Endothelial cell of umbilical vein (primary cell): ENCODE measurements around the gene SEMA7A. TPM values are rescaled to one million over a fixed set of nuclear protein-coding genes. Genes with fewer than 3 reads are reported as not detected.

Experiments
- BruUV-seq: library from RNA; stranded (reverse); fragments of 400-500 nt; replicated peaks from 2 replicates; lab custom pipeline; 2021; lab: Mats Ljungman, UMichigan
- CTCF ChIA-PET: fragments of 300-600, 350-600 bp; sonication (Branson Sonifier 250); formaldehyde crosslinking; loops from one replicate; lab custom pipeline; 2021; ENCODE audit warnings: antibody characterized with exemption, inconsistent platforms; lab: Charles Lee
- POLR2A ChIA-PET: fragments of 300-600, 350-600 bp; sonication (Branson Sonifier 250); formaldehyde crosslinking; loops from one replicate; lab custom pipeline; 2021; ENCODE audit warnings: antibody characterized with exemption, inconsistent platforms; lab: Charles Lee
- DNase-seq: peaks from one replicate; pipeline ENCODE4 v3.0.0-alpha.2; 2011; ENCODE audit warnings: low read depth, low spot score
- FAIRE-seq: peaks from 2 replicates; lab custom pipeline; 2011; peaks lifted over from hg19 to GRCh38; lab: Jason Lieb, UNC
- H2AFZ ChIP-seq: 2 replicates; pipeline ENCODE4 v1.6.0; 2012; ENCODE audit warnings: low read depth, low read length, control low read depth, inconsistent platforms
- H3K27ac ChIP-seq: 2 replicates; pipeline ENCODE4 v1.5.1; 2011; ENCODE audit warnings: low read depth, mild to moderate bottlenecking, control low read depth, low read length, moderate library complexity; ENCODE audit not compliant: insufficient read depth
- H3K27me3 ChIP-seq, 2 experiments: 2 replicates each; pipeline versions ENCODE4 v1.6.0 to v1.6.1; 2011; ENCODE audit warnings: low read length in 2 of 2, mixed read lengths in 1 of 2; ENCODE audit not compliant: control insufficient read depth in 2 of 2, insufficient read depth in 2 of 2
- H3K36me3 ChIP-seq, 2 experiments: 2 replicates in 1 of 2; 3 replicates in 1 of 2; pipeline ENCODE4 v1.5.1; 2011; ENCODE audit warnings: low read length in 2 of 2, mild to moderate bottlenecking in 1 of 2, moderate library complexity in 1 of 2; ENCODE audit not compliant: control insufficient read depth in 2 of 2, insufficient read depth in 2 of 2; ENCODE audit errors: extremely low read depth in 1 of 2
- H3K4me1 ChIP-seq: 3 replicates; pipeline ENCODE4 v1.5.1; 2011; ENCODE audit warnings: mild to moderate bottlenecking, low read length; ENCODE audit not compliant: control insufficient read depth, insufficient read depth; ENCODE audit errors: extremely low read depth
- H3K4me2 ChIP-seq: 2 replicates; pipeline ENCODE4 v1.6.1; 2011; ENCODE audit warnings: low read length, control low read depth, mixed read lengths; ENCODE audit not compliant: insufficient read depth
- H3K4me3 ChIP-seq, 3 experiments: fragments of 200-600 bp in 1 of 3; sonication (generic), shearing (Covaris generic) in 1 of 3; replicated peaks in 1 of 3; 2 replicates each; pipeline ENCODE4 v1.5.1; 2011 to 2016; ENCODE audit warnings: control low read depth in 3 of 3, low read length in 3 of 3, mild to moderate bottlenecking in 2 of 3, inconsistent platforms in 1 of 3, low read depth in 1 of 3, moderate library complexity in 1 of 3; ENCODE audit not compliant: insufficient read depth in 1 of 3
- H3K79me2 ChIP-seq: 2 replicates; pipeline ENCODE4 v1.6.0; 2012; ENCODE audit warnings: low read length, inconsistent platforms; ENCODE audit not compliant: control insufficient read depth, insufficient read depth
- H3K9ac ChIP-seq: replicated peaks from 2 replicates; pipeline ENCODE3; 2011; ENCODE audit warnings: low read length, control low read depth; ENCODE audit not compliant: insufficient read depth; ENCODE audit errors: extremely low read depth
- H3K9me1 ChIP-seq: replicated peaks from 3 replicates; pipeline ENCODE4 v1.6.0; 2011; ENCODE audit warnings: mild to moderate bottlenecking, low read length; ENCODE audit not compliant: control insufficient read depth, insufficient read depth; ENCODE audit errors: extremely low read depth
- H3K9me3 ChIP-seq: replicated peaks from 2 replicates; pipeline ENCODE4 v1.5.1; 2012; ENCODE audit warnings: low read length, inconsistent platforms; ENCODE audit not compliant: control insufficient read depth, insufficient read depth
- H4K20me1 ChIP-seq: replicated peaks from 2 replicates; pipeline ENCODE3; 2011; ENCODE audit warnings: mild to moderate bottlenecking, low read length; ENCODE audit not compliant: control insufficient read depth, insufficient read depth; ENCODE audit errors: extremely low read depth
- EZH2 ChIP-seq: IDR thresholded peaks from 2 replicates; pipeline ENCODE4 v1.6.1; 2012; ENCODE audit warnings: borderline replicate concordance, low read depth, mild to moderate bottlenecking, moderate library complexity, low read length, inconsistent platforms; ENCODE audit not compliant: severe bottlenecking
- FOS ChIP-seq: IDR thresholded peaks from 2 replicates; pipeline ENCODE4 v1.6.1; 2011; ENCODE audit warnings: mild to moderate bottlenecking, low read length, moderate library complexity, borderline replicate concordance; ENCODE audit not compliant: insufficient read depth
- GATA2 ChIP-seq: IDR thresholded peaks from 2 replicates; pipeline ENCODE4 v1.7.0; 2011; ENCODE audit warnings: low read depth, mild to moderate bottlenecking, moderate library complexity, mixed read lengths, low read length; ENCODE audit not compliant: insufficient read length, insufficient read depth
- JUN ChIP-seq: IDR thresholded peaks from 2 replicates; pipeline ENCODE4 v1.6.1; 2011; ENCODE audit warnings: borderline replicate concordance, low read depth; ENCODE audit not compliant: insufficient read length, insufficient read depth
- MYC ChIP-seq: IDR thresholded peaks from one replicate; pipeline ENCODE4 v1.6.1; 2011; ENCODE audit warnings: mild to moderate bottlenecking, low read depth, low read length
- POLR2A ChIP-seq: IDR thresholded peaks from 2 replicates; pipeline ENCODE4 v1.6.1; 2012; ENCODE audit warnings: low read depth, mild to moderate bottlenecking, control low read depth, low read length
- POLR2AphosphoS5 ChIP-seq: IDR thresholded peaks from 2 replicates; pipeline ENCODE4 v1.6.1; 2012; ENCODE audit warnings: low read depth, mild to moderate bottlenecking, control low read depth, low read length, moderate library complexity; ENCODE audit not compliant: insufficient read depth
- dilution Hi-C: fragments of 300-500 bp; cut with MboI; formaldehyde crosslinking; loops from one replicate; pipeline ENCODE4 v1.15.0; 2019; ENCODE audit warnings: low sequenced_read_pairs; ENCODE audit not compliant: extremely low pct_ligation_motif_present
- intact Hi-C: fragments of 100-400 bp; cut with micrococcal nuclease; formaldehyde crosslinking; loops from one replicate; pipeline ENCODE4 v1.10.0; 2022
- polyA plus RNA-seq, 4 experiments: library from polyadenylated mRNA; depleted of rRNA in 3 of 4; stranded (reverse) in 3 of 4; unstranded in 1 of 4; fragments of >200 nt; gene quantifications; 2 replicates each; pipeline versions ENCODE4 v1.2.1 to v1.2.3, GENCODE V29; 2011 to 2012; ENCODE audit warnings: missing spikeins in 1 of 4
- total RNA-seq: library from RNA; stranded (reverse); gene quantifications from 2 replicates; pipeline ENCODE4 v1.2.3, GENCODE V29; 2021
- TF ChIP-seq, protein P1 (sequence below), 2 donors: IDR thresholded peaks; 1 replicate in 1 of 2; 2 replicates in 1 of 2; pipeline ENCODE4 v1.5.1; 2011; ENCODE audit warnings: low read length in 2 of 2, mild to moderate bottlenecking in 2 of 2, moderate library complexity in 2 of 2, control low read depth in 1 of 2, inconsistent platforms in 1 of 2, low read depth in 1 of 2; ENCODE audit not compliant: insufficient read depth in 1 of 2; ENCODE audit errors: extremely low read depth in 1 of 2
- TF ChIP-seq, protein P2 (sequence below): IDR thresholded peaks from 2 replicates; pipeline ENCODE4 v1.6.1; 2011; ENCODE audit not compliant: insufficient read depth, insufficient read length

SEMA7A gene
- total and polyA plus RNA-seq, 2 donors (not counting 3 experiments of a cell fraction or from before 2014, with no cell fraction given): 1.7 to 2.0 TPM

- POLR2A ChIA-PET: no interaction called here
These were observed 15.3 kb upstream of the SEMA7A start for GRCh38 chr15:74449095-74449494.

DNA sequence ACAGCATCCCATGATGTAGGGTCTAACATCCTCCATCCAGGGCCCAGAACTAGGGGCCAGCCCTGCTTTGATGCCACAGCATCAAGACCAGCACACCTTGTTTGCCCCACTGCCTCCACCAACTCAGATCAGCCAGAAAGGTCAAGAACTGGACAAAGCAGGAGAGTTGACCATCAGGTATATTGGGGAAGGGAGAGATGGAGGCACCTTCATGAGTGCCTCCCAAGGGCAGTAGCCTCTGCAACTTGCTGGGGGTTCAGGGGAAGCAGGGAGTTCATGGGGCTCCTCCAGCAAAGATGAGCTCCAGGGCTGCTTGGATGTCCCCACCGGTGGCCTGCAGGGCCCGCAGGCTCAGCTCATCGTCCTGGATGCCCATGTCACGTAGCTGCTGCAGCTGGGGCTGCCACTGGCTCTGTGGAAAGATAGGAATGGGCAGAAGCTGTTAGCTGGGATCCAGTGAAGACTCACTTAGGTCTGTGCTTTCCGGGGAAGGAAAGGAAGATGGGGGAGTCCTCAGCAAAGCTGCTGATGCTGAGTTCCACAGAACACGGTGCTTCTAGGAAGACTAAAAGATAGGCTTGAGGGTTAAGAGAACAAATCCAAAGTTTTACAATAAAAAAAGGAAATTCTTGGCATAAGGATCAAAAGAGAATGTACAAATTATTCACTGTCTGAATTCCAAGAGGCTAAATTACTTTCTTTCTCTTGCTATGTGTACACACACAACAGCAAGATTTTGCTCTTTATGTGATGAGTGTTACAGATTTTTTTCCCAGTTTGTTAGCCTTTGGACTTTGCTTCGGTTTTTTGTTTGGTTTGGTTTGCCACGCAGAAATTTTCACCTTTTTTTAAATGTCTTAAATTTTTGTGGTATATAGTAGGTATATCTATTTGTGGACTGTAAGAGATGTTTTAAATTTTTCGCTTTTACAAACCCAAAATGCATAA is 12.3 kb upstream of the SEMA7A start:
- H3K9me3 ChIP-seq: no peaks in the 10 kb centered on the region
- no peak for DNase-seq
- no TSS peak for BruUV-seq
- peaks cover 11% of the 10 kb centered on the region for H3K4me1 ChIP-seq
- ChIA-PET CTCF (interaction anchor here (1.5 kb wide), 1 partner anchor 64 kb away, joined by 6 read pairs; no protein-coding TSS in a partner anchor), POLR2A (no interaction called here)
- no peaks in the 10 kb centered on the region for H3K79me2 ChIP-seq
- H3K9me1 ChIP-seq: no peaks in the 10 kb centered on the region
- no peaks in the 10 kb centered on the region for H3K27me3 ChIP-seq
- H2AFZ ChIP-seq: no peak overlapping the region
- no peaks in the 10 kb centered on the region for H4K20me1 ChIP-seq
- H3K9ac ChIP-seq: no peak overlapping the region
- no peak for FAIRE-seq
- dilution Hi-C loops: no loop called here
- H3K36me3 ChIP-seq: peaks cover 0 to 26% of the 10 kb centered on the region in 2 experiments
- no peak overlapping the region for H3K27ac ChIP-seq
- H3K4me2 ChIP-seq: no peak overlapping the region
- intact Hi-C loops: no loop called here
- no peak overlapping the region for H3K4me3 ChIP-seq
- no peak for TF ChIP-seq EZH2
- TF ChIP-seq GATA2: no peak
- TF ChIP-seq, protein P1, sequence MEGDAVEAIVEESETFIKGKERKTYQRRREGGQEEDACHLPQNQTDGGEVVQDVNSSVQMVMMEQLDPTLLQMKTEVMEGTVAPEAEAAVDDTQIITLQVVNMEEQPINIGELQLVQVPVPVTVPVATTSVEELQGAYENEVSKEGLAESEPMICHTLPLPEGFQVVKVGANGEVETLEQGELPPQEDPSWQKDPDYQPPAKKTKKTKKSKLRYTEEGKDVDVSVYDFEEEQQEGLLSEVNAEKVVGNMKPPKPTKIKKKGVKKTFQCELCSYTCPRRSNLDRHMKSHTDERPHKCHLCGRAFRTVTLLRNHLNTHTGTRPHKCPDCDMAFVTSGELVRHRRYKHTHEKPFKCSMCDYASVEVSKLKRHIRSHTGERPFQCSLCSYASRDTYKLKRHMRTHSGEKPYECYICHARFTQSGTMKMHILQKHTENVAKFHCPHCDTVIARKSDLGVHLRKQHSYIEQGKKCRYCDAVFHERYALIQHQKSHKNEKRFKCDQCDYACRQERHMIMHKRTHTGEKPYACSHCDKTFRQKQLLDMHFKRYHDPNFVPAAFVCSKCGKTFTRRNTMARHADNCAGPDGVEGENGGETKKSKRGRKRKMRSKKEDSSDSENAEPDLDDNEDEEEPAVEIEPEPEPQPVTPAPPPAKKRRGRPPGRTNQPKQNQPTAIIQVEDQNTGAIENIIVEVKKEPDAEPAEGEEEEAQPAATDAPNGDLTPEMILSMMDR (IDR thresholded peaks at IDR 0.05; ENCODE audit: extremely low read depth in 1 of 2, insufficient read depth in 1 of 2, low read depth in 1 of 2, low read length in 2 of 2): no peak
- TF ChIP-seq POLR2AphosphoS5: no peak
- no peak for TF ChIP-seq JUN
- TF ChIP-seq FOS: no peak
- TF ChIP-seq, protein P2, sequence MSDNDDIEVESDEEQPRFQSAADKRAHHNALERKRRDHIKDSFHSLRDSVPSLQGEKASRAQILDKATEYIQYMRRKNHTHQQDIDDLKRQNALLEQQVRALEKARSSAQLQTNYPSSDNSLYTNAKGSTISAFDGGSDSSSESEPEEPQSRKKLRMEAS: no peak
- no peak for TF ChIP-seq MYC
- TF ChIP-seq POLR2A: no peak

More at GRCh38 chr15:74449095-74449494, 15.3 kb upstream of the SEMA7A start:
- intact Hi-C loops: no loop called here
- Histone ChIP-seq H3K9me1 (no peaks in the 10 kb centered on the region), H3K9me3 (no peaks in the 10 kb centered on the region), H3K9ac (no peak overlapping the region), H2AFZ (no peak overlapping the region), H3K79me2 (no peaks in the 10 kb centered on the region), H4K20me1 (no peaks in the 10 kb centered on the region), H3K4me1 (peaks cover 12% of the 10 kb centered on the region), H3K27me3 (no peaks in the 10 kb centered on the region), H3K27ac (no peak overlapping the region), H3K4me3 (no peak overlapping the region), H3K4me2 (no peak overlapping the region), H3K36me3 (peaks cover 0 to 30% of the 10 kb centered on the region in 2 experiments)
- dilution Hi-C loops: no loop called here
- DNase-seq (no peak), FAIRE-seq (no peak)
- TF ChIP-seq POLR2A: no peak
- CTCF ChIA-PET: interaction anchor here (1.9 to 4.0 kb wide), 3 partner anchors 10 to 183 kb away, joined by 4 to 26 read pairs (median 7); no protein-coding TSS in a partner anchor
- BruUV-seq: no TSS peak
